Hepatocyte (in vitro differentiated cells): ENCODE measurements around the gene TMEM170B. TPM values are rescaled to one million over a fixed set of nuclear protein-coding genes. Genes with fewer than 3 reads are reported as not detected.

Experiments
- DNase-seq: peaks from one replicate; pipeline ENCODE4 v3.0.0-alpha.2; 2016; ENCODE audit warnings: low spot score
- H2AFZ ChIP-seq: fragments of 200-600 bp; sonication (generic); 2 replicates; pipeline ENCODE4 v1.6.0; 2016; ENCODE audit warnings: antibody characterized with exemption, mild to moderate bottlenecking
- H3K27ac ChIP-seq: fragments of 200-600 bp; sonication (generic); 2 replicates; pipeline ENCODE4 v1.5.1; 2016; ENCODE audit warnings: mild to moderate bottlenecking
- H3K27me3 ChIP-seq: fragments of 200-600 bp; sonication (generic); 2 replicates; pipeline ENCODE4 v1.6.1; 2016
- H3K36me3 ChIP-seq: fragments of 200-600 bp; sonication (generic); replicated peaks from 2 replicates; pipeline ENCODE4 v1.5.1; 2016; ENCODE audit warnings: low read depth; ENCODE audit not compliant: insufficient read depth
- H3K4me1 ChIP-seq: fragments of 200-600 bp; sonication (generic); 2 replicates; pipeline ENCODE4 v1.5.1; 2016; ENCODE audit warnings: mild to moderate bottlenecking, moderate library complexity; ENCODE audit not compliant: insufficient read depth
- H3K4me2 ChIP-seq: fragments of 200-600 bp; sonication (generic); 2 replicates; pipeline ENCODE4 v1.6.0; 2016
- H3K4me3 ChIP-seq: fragments of 200-600 bp; sonication (generic); 2 replicates; pipeline ENCODE4 v1.5.1; 2016; ENCODE audit warnings: mild to moderate bottlenecking
- H3K79me2 ChIP-seq: fragments of 200-600 bp; sonication (generic); 2 replicates; pipeline ENCODE4 v1.6.0; 2017; ENCODE audit warnings: mild to moderate bottlenecking
- H3K9me2 ChIP-seq: fragments of 200-600 bp; sonication (generic); replicated peaks from 2 replicates; pipeline ENCODE4 v1.6.0; 2017; ENCODE audit warnings: mild to moderate bottlenecking; ENCODE audit not compliant: insufficient read depth
- H3K9me3 ChIP-seq: fragments of 200-600 bp; sonication (generic); 2 replicates; pipeline ENCODE4 v1.5.1; 2016; ENCODE audit warnings: low read depth, mild to moderate bottlenecking
- H4K20me1 ChIP-seq: fragments of 200-600 bp; sonication (generic); 2 replicates; pipeline ENCODE4 v1.6.0; 2016; ENCODE audit warnings: mild to moderate bottlenecking; ENCODE audit not compliant: insufficient read depth, poor library complexity, severe bottlenecking
- CTCF ChIP-seq: fragments of 200-600 bp; sonication (generic); IDR thresholded peaks from 2 replicates; pipeline ENCODE4 v1.5.1; 2016; ENCODE audit warnings: antibody characterized with exemption, mild to moderate bottlenecking; ENCODE audit not compliant: poor library complexity
- EZH2 ChIP-seq: fragments of 200-600 bp; sonication (generic); IDR thresholded peaks from 2 replicates; pipeline ENCODE4 v1.6.1; 2016; ENCODE audit warnings: antibody characterized with exemption, mild to moderate bottlenecking, borderline replicate concordance
- EZH2phosphoT487 ChIP-seq: fragments of 200-600 bp; sonication (generic); IDR thresholded peaks from one replicate; pipeline ENCODE4 v1.6.1; 2018; ENCODE audit warnings: antibody characterized with exemption, mild to moderate bottlenecking, low read depth, moderate library complexity; ENCODE audit not compliant: unreplicated experiment, severe bottlenecking
- WGBS: methylation state at CpG from one replicate; pipeline ENCODE4 v1.1.6; 2016; ENCODE audit warnings: low lambda C conversion rate; ENCODE audit errors: missing lambda C conversion rate; 5-methylcytosine and 5-hydroxymethylcytosine counted together
- polyA plus RNA-seq: library from polyadenylated mRNA; unstranded; fragments of >200 nt; fragmentation: Nextera tagmentation; extraction: Ambion mirVana; gene quantifications from 2 replicates; pipeline ENCODE4 v1.2.1, GENCODE V29; 2016
- total RNA-seq: library from RNA; depleted of rRNA; stranded (reverse); fragments of >200 nt; gene quantifications from 2 replicates; pipeline ENCODE4 v1.2.3, GENCODE V29; 2014

The TMEM170B gene
- total and polyA plus RNA-seq, 2 experiments from 2014 or later: 0.82 to 6.5 TPM

- Histone ChIP-seq H3K4me2 (no peak overlapping the region), H3K4me3 (no peak overlapping the region), H2AFZ (no peak overlapping the region), H3K9me3 (no peaks in the 10 kb centered on the region), H3K27ac (no peak overlapping the region), H3K9me2 (no peaks in the 10 kb centered on the region), H4K20me1 (no peaks in the 10 kb centered on the region), H3K36me3 (no peaks in the 10 kb centered on the region), H3K4me1 (peaks cover 12% of the 10 kb centered on the region), H3K27me3 (no peaks in the 10 kb centered on the region), H3K79me2 (no peaks in the 10 kb centered on the region)
- WGBS: 76% methylated on average over 11 of the region's 11 CpGs
- DNase-seq: no peak
- TF ChIP-seq EZH2: no peak
- no peak for TF ChIP-seq CTCF
- no peak for TF ChIP-seq EZH2phosphoT487
Observed at GRCh38 chr6:11492464-11493290, 44.9 kb upstream of the TMEM170B start.

- TF ChIP-seq CTCF (no peak), EZH2 (no peak), EZH2phosphoT487 (no peak)
- Histone ChIP-seq H4K20me1 (no peaks in the 10 kb centered on the region), H3K79me2 (no peaks in the 10 kb centered on the region), H3K36me3 (no peaks in the 10 kb centered on the region), H3K4me2 (no peak overlapping the region), H3K27ac (no peak overlapping the region), H3K27me3 (no peaks in the 10 kb centered on the region), H3K4me1 (peaks cover 12% of the 10 kb centered on the region), H3K4me3 (no peak overlapping the region), H3K9me3 (no peaks in the 10 kb centered on the region), H3K9me2 (no peaks in the 10 kb centered on the region), H2AFZ (no peak overlapping the region)
- DNase-seq: no peak
- 80% methylated on average over 5 of the region's 5 CpGs for WGBS
Observed at GRCh38 chr6:11493974-11494373, 43.6 kb upstream of the TMEM170B start.

DNA sequence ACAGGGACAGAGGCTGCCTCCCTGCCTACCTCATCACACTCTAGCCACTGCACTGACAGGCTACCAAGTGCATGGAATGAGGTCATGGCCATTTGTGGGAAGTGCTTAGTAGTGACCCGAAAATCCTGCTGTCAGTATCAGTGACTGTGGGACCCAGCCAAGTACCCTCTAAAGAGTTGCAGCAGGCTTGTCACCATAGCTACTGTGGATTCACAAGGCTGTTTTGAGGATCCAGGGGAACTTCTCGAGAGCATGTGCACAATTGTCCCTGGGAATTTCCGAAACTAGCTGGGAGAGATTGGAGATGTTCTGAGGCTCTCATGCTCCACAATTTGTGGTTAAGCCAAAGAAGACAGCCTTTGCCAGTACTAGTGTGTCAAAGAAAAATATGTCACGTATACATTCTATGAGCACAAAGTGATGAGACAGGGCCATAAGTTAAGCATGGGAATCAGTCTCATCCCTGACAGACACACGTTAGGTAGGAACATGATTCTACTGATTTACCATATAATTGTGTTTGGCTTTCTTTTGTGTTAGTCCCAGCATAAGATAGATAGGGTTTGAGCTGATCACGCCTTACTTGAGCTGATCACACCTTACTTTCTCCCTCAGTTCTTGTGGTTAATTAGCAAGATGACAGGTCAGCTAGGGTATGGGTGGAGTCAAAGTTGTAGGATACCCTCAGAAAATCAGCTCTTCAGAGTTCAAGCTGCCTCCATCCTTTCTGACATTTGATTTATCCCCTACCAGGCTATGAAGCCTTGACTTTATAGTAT is 42.6 kb upstream of the TMEM170B start:
- H3K9me2 ChIP-seq: no peaks in the 10 kb centered on the region
- H3K4me3 ChIP-seq: no peak overlapping the region
- H3K36me3 ChIP-seq: no peaks in the 10 kb centered on the region
- H3K4me1 ChIP-seq: peaks cover 12% of the 10 kb centered on the region
- WGBS: 83% methylated on average over 6 of the region's 6 CpGs
- H3K4me2 ChIP-seq: no peak overlapping the region
- H3K27me3 ChIP-seq: no peaks in the 10 kb centered on the region
- peak overlapping the region; percentile 48 for H3K27ac ChIP-seq
- TF ChIP-seq EZH2 (no peak), EZH2phosphoT487 (no peak), CTCF (no peak)
- H3K79me2 ChIP-seq: no peaks in the 10 kb centered on the region
- no peak for DNase-seq
- H4K20me1 ChIP-seq: no peaks in the 10 kb centered on the region
- no peak overlapping the region for H2AFZ ChIP-seq
- no peaks in the 10 kb centered on the region for H3K9me3 ChIP-seq
